T follicular helper cell (primary cell): ENCODE results near the gene ACTR8.

ENCODE experiments used
- DNase-seq: peaks from one replicate; pipeline ENCODE4 v3.0.0-alpha.2; 2020; ENCODE audit warnings: low read depth

The ACTR8 gene

GRCh38 chr3:53865732-53866499 lies 16.0 kb downstream of the ACTR8 start:
- no peak for DNase-seq

GRCh38 chr3:53863145-53863544 lies 18.8 kb downstream of the ACTR8 start:
- no peak for DNase-seq

GRCh38 chr3:53862241-53862640 lies 19.7 kb downstream of the ACTR8 start:
- no peak for DNase-seq

- no peak for DNase-seq
Measured at GRCh38 chr3:53860196-53860595, 21.8 kb downstream of the ACTR8 start.

DNA sequence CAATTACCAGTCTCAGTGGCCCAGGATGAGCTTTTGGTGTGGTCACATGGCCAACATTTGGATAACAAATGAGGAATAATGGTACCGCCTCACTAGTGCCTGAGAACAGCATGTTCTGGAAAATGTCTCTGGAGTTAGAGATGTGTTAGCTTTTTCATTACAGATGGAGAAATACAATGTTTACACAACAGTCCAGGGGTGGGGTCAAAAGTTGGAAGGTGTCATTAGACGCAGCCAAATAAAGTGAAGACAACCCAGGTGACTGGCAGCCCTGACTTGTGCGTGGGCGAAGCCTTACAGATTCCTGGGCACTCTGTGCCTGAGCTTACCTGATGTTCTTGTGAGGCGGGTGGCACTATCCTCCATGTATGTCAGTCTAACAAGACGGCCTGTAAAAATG lies 22.8 kb downstream of the ACTR8 start:
- no peak for DNase-seq

GRCh38 chr3:53858096-53858741 lies 23.7 kb downstream of the ACTR8 start:
- DNase-seq: no peak

- no peak for DNase-seq
Measured at GRCh38 chr3:53856964-53857363, 25.0 kb downstream of the ACTR8 start.

DNA sequence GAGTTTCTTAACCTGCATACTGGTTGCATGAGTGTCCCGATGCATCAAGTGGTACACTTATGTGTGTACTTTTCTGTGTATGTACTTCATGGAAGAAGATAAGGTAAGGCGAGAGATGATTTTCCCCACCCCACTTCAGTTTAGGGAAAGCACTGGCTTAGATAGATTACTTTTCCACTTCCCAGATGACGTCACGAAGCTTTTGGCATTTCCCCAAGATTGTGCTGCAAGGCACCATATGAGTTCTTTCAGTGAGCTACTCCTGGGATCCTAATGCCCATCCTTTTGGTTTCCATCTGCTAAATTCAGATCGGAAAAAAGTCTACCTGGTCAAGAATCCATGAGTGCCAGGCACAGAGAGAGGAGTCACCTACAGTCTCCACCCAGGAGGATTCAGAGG lies 31.1 kb downstream of the ACTR8 start:
- DNase-seq: no peak

DNA sequence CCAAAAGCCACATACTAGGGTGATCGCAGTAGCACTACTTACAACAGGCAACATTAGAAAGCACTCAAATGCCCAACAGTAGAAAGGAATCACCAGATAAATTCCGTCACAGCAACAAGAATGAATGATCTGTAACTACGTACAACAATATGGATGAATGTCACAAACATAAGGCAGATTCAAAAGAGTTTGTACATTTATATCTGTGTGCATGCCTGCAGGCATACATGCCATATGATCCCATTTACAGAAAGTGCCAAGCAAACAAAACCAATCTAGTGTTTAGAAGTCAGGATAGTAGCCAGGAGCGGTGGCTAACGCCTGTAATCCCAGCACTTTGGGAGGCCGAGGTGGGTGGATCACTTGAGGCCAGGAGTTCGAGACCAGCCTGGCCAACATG lies 32.0 kb downstream of the ACTR8 start:
- no peak for DNase-seq

DNA sequence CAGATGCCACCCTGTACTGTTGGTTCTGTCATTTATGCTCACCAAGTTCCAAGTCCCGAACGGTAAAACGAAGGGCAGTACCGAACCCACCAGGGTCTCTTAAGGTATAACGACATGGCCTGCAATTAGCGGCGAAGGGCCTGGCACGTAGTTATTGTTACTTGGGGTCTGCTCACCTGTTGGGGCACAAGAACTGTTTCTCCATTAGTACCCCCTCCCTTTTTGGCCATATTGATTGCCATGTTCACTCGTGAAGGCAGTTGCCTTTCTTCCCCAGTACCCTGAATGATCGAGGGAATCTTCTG lies 35.1 kb downstream of the ACTR8 start:
- no peak for DNase-seq

DNA sequence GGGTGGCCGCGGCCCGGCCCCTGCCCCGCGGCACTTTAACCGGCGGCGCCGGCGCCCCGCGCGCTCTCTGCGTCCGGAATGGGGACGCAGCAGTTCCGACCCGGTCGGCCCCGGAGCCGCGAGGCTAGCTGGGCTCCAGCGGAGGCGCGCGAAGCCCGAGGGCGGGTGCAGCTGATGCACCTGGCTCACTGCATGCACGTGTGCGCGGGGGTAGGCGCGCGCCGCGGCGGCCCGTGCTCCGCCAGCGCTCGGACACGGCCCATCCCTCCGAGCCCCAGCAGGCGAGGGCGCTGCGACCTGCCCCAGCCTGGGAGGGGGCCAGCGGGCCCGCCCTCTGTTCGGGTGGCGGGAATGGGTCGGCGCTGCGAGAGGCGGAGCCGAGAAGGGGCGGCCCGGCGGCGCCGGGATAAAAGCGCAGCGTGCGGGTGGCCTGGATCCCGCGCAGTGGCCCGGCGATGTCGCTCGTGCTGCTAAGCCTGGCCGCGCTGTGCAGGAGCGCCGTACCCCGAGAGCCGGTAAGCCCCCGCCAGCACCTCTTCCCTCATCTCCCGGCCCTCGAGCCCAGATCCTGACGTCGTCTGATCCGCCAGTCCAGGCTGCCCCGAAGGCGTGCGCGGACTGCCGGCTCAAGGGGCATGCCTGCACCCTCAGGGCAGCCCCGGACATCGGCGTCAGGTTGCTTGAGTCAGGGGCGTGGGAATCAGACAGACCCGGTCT lies 35.7 kb downstream of the ACTR8 start, which contains the start of the genes CHDH and IL17RB:
CHDH (minus strand) TSS at position 286 of the 717 bp plus-strand sequence. CDS start 22,411 bp downstream, outside the sequence.
IL17RB (plus strand) TSS at position 435 of the 717 bp plus-strand sequence; CDS start at position 456, 21 bp downstream.
- DNase-seq: no peak

- DNase-seq: no peak
Measured at GRCh38 chr3:53845881-53846133, 36.1 kb downstream of the ACTR8 start.

DNA sequence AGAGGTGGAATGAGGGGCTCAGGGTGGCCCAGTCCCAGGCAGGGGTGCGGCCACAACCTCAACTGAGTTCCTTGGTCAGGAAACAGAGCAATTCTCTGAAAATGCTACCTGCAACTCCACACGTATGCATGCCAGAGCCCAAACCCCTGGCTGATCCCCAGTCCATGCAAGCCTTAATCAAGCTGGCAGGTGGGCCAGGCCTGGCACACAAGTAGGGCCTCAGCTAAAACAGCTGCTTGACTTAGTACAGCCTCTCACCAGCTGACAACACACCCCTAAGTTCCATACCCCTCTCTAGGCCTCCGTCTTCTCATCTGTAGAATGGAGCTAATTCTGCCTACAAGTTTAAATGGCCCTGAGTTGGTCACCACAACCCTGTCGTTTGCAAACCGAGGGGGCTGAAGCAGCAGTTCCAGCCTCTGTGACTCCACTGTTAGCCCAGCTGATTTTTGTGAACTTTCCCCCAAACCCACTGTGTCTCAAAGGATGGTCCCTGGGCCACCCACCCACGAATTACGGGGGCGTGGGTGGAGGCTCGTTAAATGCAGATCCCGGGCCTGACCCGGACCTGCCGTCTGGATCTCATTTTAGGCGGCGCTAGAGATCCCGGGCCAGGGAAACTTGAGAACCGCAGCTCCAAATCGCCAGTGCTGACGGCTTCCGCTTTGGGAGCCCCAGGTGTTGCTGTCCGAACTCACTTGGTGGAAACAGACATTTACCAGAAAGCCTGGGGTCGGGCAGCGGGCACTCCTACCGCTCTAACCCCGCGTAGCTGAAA lies 36.7 kb downstream of the ACTR8 start:
- DNase-seq: no peak

DNA sequence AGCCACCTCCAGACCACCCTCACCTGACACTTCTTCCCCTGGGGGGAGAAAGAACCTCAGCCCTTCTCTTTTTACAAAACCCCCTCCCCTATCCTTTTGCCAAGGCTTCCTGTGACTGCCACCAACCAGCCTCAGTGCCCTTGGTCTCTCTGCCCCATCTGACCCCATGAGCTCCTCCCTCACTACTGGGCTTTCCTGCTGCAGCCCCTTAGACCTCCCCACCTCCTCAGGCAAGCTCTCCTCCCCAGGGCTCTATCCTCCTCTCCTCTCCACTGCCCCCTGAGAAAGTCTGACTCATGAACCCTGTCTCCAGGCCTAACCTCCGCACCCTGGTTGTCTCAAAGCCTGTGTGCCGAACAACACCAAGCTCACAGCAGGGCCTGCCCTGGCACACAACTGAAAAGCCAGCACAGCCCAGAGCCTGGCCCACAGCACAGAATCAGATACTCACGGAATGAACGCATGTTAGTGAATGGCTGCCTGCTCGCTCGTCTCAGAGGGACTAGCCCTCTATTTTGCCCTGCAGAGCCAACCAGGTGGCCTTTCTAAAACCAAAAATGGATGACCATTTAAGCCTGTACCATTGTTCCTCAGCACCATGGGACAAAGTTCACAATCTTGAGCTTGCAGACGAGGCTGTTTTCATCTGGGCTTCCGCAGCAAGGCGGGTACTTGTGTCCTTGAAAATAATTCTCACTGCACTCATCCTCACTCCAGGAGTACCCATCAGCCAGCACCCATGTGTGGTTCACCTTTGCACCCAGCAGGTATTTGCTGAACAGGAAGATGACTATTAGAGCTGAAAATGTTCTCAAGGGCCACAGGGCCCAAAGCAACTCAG lies 37.5 kb downstream of the ACTR8 start:
- no peak for DNase-seq

DNA sequence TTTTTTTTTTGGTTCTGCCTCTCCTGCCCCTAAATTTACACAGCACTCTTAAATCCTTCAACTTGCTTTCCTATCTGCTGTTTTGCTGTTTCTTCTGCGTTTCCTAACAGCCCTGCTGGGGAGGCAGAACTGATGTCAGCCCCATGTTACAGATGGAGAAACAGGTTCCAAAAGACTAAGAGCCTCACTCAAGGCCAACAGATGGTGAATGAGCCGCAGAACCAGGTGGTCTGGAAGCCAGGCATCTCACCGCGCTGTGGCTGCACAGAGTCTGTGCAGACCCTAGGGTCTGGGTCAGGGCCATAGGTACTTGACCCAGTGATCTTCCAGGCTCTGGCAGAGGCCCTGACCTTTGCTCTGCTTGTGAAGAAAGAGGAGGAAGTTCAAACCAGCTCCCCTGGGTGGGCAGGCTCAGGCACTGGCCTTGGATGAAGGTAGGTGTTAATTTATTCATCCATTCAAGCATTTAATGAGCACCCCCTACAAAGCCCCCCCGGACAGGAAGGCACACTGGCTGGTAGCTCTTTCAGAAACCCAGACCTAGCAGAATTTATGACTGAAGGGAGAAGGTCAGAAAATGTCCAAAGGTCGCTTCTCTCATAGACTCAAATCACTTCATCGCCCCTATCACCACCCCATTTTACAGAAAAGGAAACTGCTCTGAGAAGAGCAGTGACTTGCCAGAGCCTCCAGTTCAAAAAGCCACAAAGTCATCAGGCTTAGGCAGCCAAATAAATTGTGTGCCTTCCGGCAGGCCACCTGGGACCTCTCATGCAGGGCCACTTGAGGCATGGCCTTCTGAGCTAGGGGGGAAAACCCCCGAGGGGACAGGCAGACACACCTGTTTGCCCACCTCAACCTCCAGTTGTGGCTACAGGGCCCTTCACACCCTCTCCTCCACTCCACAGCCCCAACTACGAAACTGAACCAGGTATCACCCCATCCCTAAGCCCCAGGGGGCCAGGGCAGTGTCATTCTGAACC lies 38.5 kb downstream of the ACTR8 start:
- no peak for DNase-seq

GRCh38 chr3:53842436-53843194 lies 39.3 kb downstream of the ACTR8 start:
- DNase-seq: no peak

DNA sequence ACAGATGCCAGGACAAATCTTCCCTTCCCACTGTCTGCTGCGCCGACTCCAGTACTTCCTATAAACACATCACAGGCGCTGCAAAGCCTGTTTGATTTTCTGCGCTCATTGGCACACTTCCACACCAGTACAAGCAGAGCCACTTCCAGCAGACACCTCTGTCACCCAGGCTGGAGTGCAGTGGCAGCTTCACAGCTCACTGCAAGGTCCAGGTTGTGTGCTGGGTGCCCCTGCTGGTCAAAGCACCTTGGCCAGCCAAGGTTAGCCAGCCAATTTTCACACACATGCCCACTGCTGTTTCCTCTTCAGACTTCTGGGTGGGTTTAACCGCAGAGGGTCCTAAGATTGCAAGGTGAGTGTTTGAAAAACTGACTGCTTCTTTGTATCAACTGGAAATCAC lies 40.7 kb downstream of the ACTR8 start:
- DNase-seq: no peak

- no peak for DNase-seq
Measured at GRCh38 chr3:53837331-53837730, 44.6 kb downstream of the ACTR8 start.

- DNase-seq: no peak
Measured at GRCh38 chr3:53836084-53836872, 45.7 kb downstream of the ACTR8 start.
